ENCODE results near the gene SCN8A. TPM values are rescaled to one million over a fixed set of nuclear protein-coding genes. Genes with fewer than 3 reads are reported as not detected.

Gene SCN8A
- total and polyA plus RNA-seq, 4 donors: 0.06 to 0.77 (median 0.26) TPM

- no peak for DNase-seq
- H3K27me3 ChIP-seq (ENCODE audit: control insufficient read depth in 3 of 3, insufficient read depth in 3 of 3, low read length in 2 of 3): no peaks in the 10 kb centered on the region
- H3K4me1 ChIP-seq (ENCODE audit: control insufficient read depth in 5 of 5, insufficient read depth in 5 of 5, low read length in 5 of 5): no peaks in the 10 kb centered on the region
- no peak overlapping the region for H3K9ac ChIP-seq (ENCODE audit: insufficient read depth in 1 of 2, low read length in 2 of 2)
- ATAC-seq (ENCODE audit: insufficient read depth, low FRiP score): no peak
- no peaks in the 10 kb centered on the region for H3K36me3 ChIP-seq (ENCODE audit: control insufficient read depth in 4 of 4, insufficient read depth in 4 of 4, low read length in 4 of 4)
- H3K27ac ChIP-seq (ENCODE audit: low read depth in 1 of 2, low read length in 1 of 2): no peak overlapping the region
- 94 to 99% methylated on average over 1 of the region's 1 CpG for WGBS, 2 donors
- H3K4me3 ChIP-seq: no peak overlapping the region
- no peak for TF ChIP-seq CTCF (IDR thresholded peaks at IDR 0.05; ENCODE audit: control extremely low read depth, extremely low read depth)
- no peaks in the 10 kb centered on the region for H3K9me3 ChIP-seq (ENCODE audit: control insufficient read depth in 4 of 4, insufficient read depth in 3 of 4, low read length in 3 of 4)
Measured at GRCh38 chr12:51801027-51801426, 210.0 kb downstream of the SCN8A start.

GRCh38 chr12:51806896-51807295 is 215.9 kb downstream of the SCN8A start:
- no peak overlapping the region for H3K4me3 ChIP-seq
- no peak for DNase-seq
- no peaks in the 10 kb centered on the region for H3K4me1 ChIP-seq (ENCODE audit: control insufficient read depth in 5 of 5, insufficient read depth in 5 of 5, low read length in 5 of 5)
- TF ChIP-seq CTCF (IDR thresholded peaks at IDR 0.05; ENCODE audit: control extremely low read depth, extremely low read depth): no peak
- no peaks in the 10 kb centered on the region for H3K9me3 ChIP-seq (ENCODE audit: control insufficient read depth in 4 of 4, insufficient read depth in 3 of 4, low read length in 3 of 4)
- H3K9ac ChIP-seq (ENCODE audit: insufficient read depth in 1 of 2, low read length in 2 of 2): no peak overlapping the region
- no peak overlapping the region for H3K27ac ChIP-seq (ENCODE audit: low read depth in 1 of 2, low read length in 1 of 2)
- no peak for ATAC-seq (ENCODE audit: insufficient read depth, low FRiP score)
- no peaks in the 10 kb centered on the region for H3K36me3 ChIP-seq (ENCODE audit: control insufficient read depth in 4 of 4, insufficient read depth in 4 of 4, low read length in 4 of 4)
- H3K27me3 ChIP-seq (ENCODE audit: control insufficient read depth in 3 of 3, insufficient read depth in 3 of 3, low read length in 2 of 3): no peaks in the 10 kb centered on the region
- 95 to 97% methylated on average over 16 of the region's 16 CpGs for WGBS, 2 donors

- Histone ChIP-seq H3K4me1 (ENCODE audit: control insufficient read depth in 5 of 5, insufficient read depth in 5 of 5, low read length in 5 of 5) (peaks cover 0 to 4% (median 0%) of the 10 kb centered on the region in 5 donors), H3K27me3 (ENCODE audit: control insufficient read depth in 3 of 3, insufficient read depth in 3 of 3, low read length in 2 of 3) (no peaks in the 10 kb centered on the region), H3K4me3 (no peak overlapping the region), H3K27ac (ENCODE audit: low read depth in 1 of 2, low read length in 1 of 2) (no peak overlapping the region), H3K9me3 (ENCODE audit: control insufficient read depth in 4 of 4, insufficient read depth in 3 of 4, low read length in 3 of 4) (no peaks in the 10 kb centered on the region), H3K36me3 (ENCODE audit: control insufficient read depth in 4 of 4, insufficient read depth in 4 of 4, low read length in 4 of 4) (no peaks in the 10 kb centered on the region), H3K9ac (ENCODE audit: insufficient read depth in 1 of 2, low read length in 2 of 2) (no peak overlapping the region)
- no peak for TF ChIP-seq CTCF (IDR thresholded peaks at IDR 0.05; ENCODE audit: control extremely low read depth, extremely low read depth)
- DNase-seq (no peak), ATAC-seq (ENCODE audit: insufficient read depth, low FRiP score) (no peak)
- WGBS, 2 donors: 76 to 89% methylated on average over 3 of the region's 3 CpGs
Measured at GRCh38 chr12:51809193-51809592, 218.2 kb downstream of the SCN8A start.
